ENCODE measurements around the gene RAMP3.

DNA sequence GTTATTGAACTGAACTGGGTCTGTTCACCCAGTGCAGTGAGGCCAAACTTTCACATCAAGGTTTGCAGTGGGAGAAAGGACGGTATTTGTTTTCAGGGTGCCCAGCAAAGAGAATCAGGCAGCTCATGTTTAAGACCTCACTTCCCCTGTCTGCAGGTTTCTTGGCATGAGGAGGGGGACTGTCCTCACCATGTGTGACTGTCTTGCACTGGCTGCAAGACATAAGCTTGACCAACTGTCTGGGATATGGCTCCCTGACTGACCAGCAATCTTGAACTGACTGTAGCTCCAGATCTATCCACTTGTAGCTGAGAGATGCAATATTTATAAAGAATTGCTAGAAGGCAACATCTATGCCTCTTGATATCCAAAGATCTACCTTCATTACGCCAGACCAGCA is 39.9 kb downstream of the RAMP3 start:
- TF ChIP-seq, protein P1, sequence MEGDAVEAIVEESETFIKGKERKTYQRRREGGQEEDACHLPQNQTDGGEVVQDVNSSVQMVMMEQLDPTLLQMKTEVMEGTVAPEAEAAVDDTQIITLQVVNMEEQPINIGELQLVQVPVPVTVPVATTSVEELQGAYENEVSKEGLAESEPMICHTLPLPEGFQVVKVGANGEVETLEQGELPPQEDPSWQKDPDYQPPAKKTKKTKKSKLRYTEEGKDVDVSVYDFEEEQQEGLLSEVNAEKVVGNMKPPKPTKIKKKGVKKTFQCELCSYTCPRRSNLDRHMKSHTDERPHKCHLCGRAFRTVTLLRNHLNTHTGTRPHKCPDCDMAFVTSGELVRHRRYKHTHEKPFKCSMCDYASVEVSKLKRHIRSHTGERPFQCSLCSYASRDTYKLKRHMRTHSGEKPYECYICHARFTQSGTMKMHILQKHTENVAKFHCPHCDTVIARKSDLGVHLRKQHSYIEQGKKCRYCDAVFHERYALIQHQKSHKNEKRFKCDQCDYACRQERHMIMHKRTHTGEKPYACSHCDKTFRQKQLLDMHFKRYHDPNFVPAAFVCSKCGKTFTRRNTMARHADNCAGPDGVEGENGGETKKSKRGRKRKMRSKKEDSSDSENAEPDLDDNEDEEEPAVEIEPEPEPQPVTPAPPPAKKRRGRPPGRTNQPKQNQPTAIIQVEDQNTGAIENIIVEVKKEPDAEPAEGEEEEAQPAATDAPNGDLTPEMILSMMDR (conservative IDR thresholded peaks at IDR 0.05 in 1 of 2, IDR thresholded peaks at IDR 0.05 in 1 of 2; ENCODE audit: low read depth in 1 of 2, low read length in 2 of 2), result no peak
- no peak for TF ChIP-seq EZH2 (IDR thresholded peaks at IDR 0.05; ENCODE audit: low read length, missing control alignments)

Measured in fibroblast of lung (primary cell).